H9 (cell line): ENCODE measurements around the gene HMX1. TPM values are rescaled to one million over a fixed set of nuclear protein-coding genes. Genes with fewer than 3 reads are reported as not detected.

Experiments used
- DNase-seq: peaks from one replicate; pipeline ENCODE4 v3.0.0-alpha.2; 2017
- H2AFZ ChIP-seq: one replicate; pipeline ENCODE4 v1.6.1; 2013; ENCODE audit warnings: mild to moderate bottlenecking, low read length, control low read depth, moderate library complexity
- H2AK5ac ChIP-seq: 2 replicates; pipeline ENCODE4 v1.6.1; 2013; ENCODE audit warnings: low read length, control low read depth, mixed read lengths; ENCODE audit not compliant: insufficient read length
- H2BK120ac ChIP-seq: one replicate; pipeline ENCODE4 v1.6.1; 2013; ENCODE audit warnings: low read depth, mild to moderate bottlenecking, low read length, control low read depth, inconsistent platforms; ENCODE audit not compliant: poor library complexity, severe bottlenecking
- H2BK12ac ChIP-seq: 2 replicates; pipeline ENCODE4 v1.6.1; 2013; ENCODE audit warnings: low read length, control low read depth, mixed read lengths, low read depth; ENCODE audit not compliant: insufficient read length
- H2BK15ac ChIP-seq: 2 replicates; pipeline ENCODE4 v1.6.1; 2013; ENCODE audit warnings: low read depth, low read length, control low read depth
- H2BK20ac ChIP-seq: one replicate; pipeline ENCODE4 v1.6.1; 2013; ENCODE audit warnings: low read depth, mild to moderate bottlenecking, low read length, control low read depth, inconsistent platforms; ENCODE audit not compliant: poor library complexity, severe bottlenecking
- H2BK5ac ChIP-seq: 2 replicates; pipeline ENCODE4 v1.6.1; 2013; ENCODE audit warnings: low read length, control low read depth, mixed read lengths; ENCODE audit not compliant: insufficient read length
- H3K14ac ChIP-seq: 2 replicates; pipeline ENCODE4 v1.6.1; 2013; ENCODE audit warnings: low read length, control low read depth; ENCODE audit not compliant: insufficient read depth
- H3K18ac ChIP-seq: 2 replicates; pipeline ENCODE4 v1.6.1; 2013; ENCODE audit warnings: low read depth, mild to moderate bottlenecking, mixed read lengths, low read length, control low read depth; ENCODE audit not compliant: insufficient read length
- H3K23ac ChIP-seq: 2 replicates; pipeline ENCODE4 v1.6.1; 2013; ENCODE audit warnings: low read length, control low read depth, mixed read lengths, low read depth; ENCODE audit not compliant: insufficient read length
- H3K23me2 ChIP-seq: 2 replicates; pipeline ENCODE4 v1.6.1; 2013; ENCODE audit warnings: low read depth, mild to moderate bottlenecking, mixed read lengths, low read length, control low read depth; ENCODE audit not compliant: insufficient read length, poor library complexity, severe bottlenecking
- H3K27ac ChIP-seq: 2 replicates; pipeline ENCODE4 v1.5.1; 2013; ENCODE audit warnings: low read length, control low read depth, mixed read lengths, low read depth; ENCODE audit not compliant: insufficient read length
- H3K27me3 ChIP-seq: 2 replicates; pipeline ENCODE4 v1.6.1; 2013; ENCODE audit warnings: low read length, control low read depth, inconsistent platforms; ENCODE audit not compliant: insufficient read depth
- H3K4ac ChIP-seq: 2 replicates; pipeline ENCODE4 v1.6.1; 2013; ENCODE audit warnings: low read depth, mild to moderate bottlenecking, control low read depth, inconsistent platforms, low read length, moderate library complexity
- H3K4me1 ChIP-seq: 2 replicates; pipeline ENCODE4 v1.6.1; 2013; ENCODE audit warnings: low read length, control low read depth, inconsistent platforms; ENCODE audit not compliant: insufficient read depth
- H3K4me2 ChIP-seq: 2 replicates; pipeline ENCODE4 v1.6.1; 2013; ENCODE audit warnings: low read length, control low read depth, mixed read lengths; ENCODE audit not compliant: insufficient read length, insufficient read depth
- H3K56ac ChIP-seq: 2 replicates; pipeline ENCODE4 v1.6.1; 2013; ENCODE audit warnings: low read depth, mild to moderate bottlenecking, mixed read lengths, low read length, control low read depth; ENCODE audit not compliant: insufficient read length
- H3K79me1 ChIP-seq: 2 replicates; pipeline ENCODE4 v1.6.1; 2013; ENCODE audit warnings: low read depth, mild to moderate bottlenecking, moderate library complexity, low read length, control low read depth, inconsistent platforms; ENCODE audit not compliant: insufficient read depth, poor library complexity, severe bottlenecking
- H3K79me2 ChIP-seq: 2 replicates; pipeline ENCODE4 v1.6.1; 2013; ENCODE audit warnings: low read length, control low read depth, inconsistent platforms; ENCODE audit not compliant: insufficient read depth
- H3K9ac ChIP-seq: 2 replicates; pipeline ENCODE4 v1.6.1; 2013; ENCODE audit warnings: low read length, control low read depth, mixed read lengths; ENCODE audit not compliant: insufficient read length; ENCODE audit errors: extremely low read depth
- H3K9me3 ChIP-seq: one replicate; pipeline ENCODE4 v1.6.1; 2013; ENCODE audit warnings: low read depth, low read length, inconsistent platforms; ENCODE audit not compliant: control insufficient read depth
- H3T11ph ChIP-seq: one replicate; pipeline ENCODE4 v1.6.1; 2013; ENCODE audit warnings: mild to moderate bottlenecking, low read length, control low read depth, inconsistent platforms
- H4K20me1 ChIP-seq: one replicate; pipeline ENCODE4 v1.6.1; 2013; ENCODE audit not compliant: control insufficient read depth, insufficient read length, insufficient read depth
- H4K5ac ChIP-seq: 2 replicates; pipeline ENCODE4 v1.6.1; 2013; ENCODE audit warnings: low read depth, mild to moderate bottlenecking, mixed read lengths, low read length, control low read depth; ENCODE audit not compliant: insufficient read length
- H4K8ac ChIP-seq: replicated peaks from 2 replicates; pipeline ENCODE4 v1.6.1; 2013; ENCODE audit warnings: low read length, control low read depth, mixed read lengths, low read depth; ENCODE audit not compliant: insufficient read length
- H4K91ac ChIP-seq: 2 replicates; pipeline ENCODE4 v1.6.1; 2013; ENCODE audit warnings: low read depth, mild to moderate bottlenecking, moderate library complexity, mixed read lengths, low read length, control low read depth; ENCODE audit not compliant: insufficient read length
- H3K27ac Mint-ChIP-seq, 3 experiments: 2 replicates in 2 of 3; 3 replicates in 1 of 3; pipeline ENCODE4 v1.8.0; 2020 to 2021; ENCODE audit warnings: mixed read lengths in 3 of 3, mild to moderate bottlenecking in 1 of 3, moderate library complexity in 1 of 3
- H3K27me3 Mint-ChIP-seq: 2 replicates; pipeline ENCODE4 v1.8.0; 2021; ENCODE audit warnings: low read depth, mild to moderate bottlenecking, moderate library complexity, mixed read lengths
- H3K36me3 Mint-ChIP-seq, 3 experiments: 2 replicates in 2 of 3; 3 replicates in 1 of 3; pipeline ENCODE4 v1.8.0; 2020 to 2021; ENCODE audit warnings: low read depth in 3 of 3, mixed read lengths in 3 of 3; ENCODE audit not compliant: insufficient read depth in 1 of 3
- H3K4me1 Mint-ChIP-seq, 2 experiments: 2 replicates each; pipeline ENCODE4 v1.8.0; 2020; ENCODE audit warnings: mixed read lengths in 2 of 2
- H3K4me3 Mint-ChIP-seq, 2 experiments: 2 replicates in 1 of 2; 3 replicates in 1 of 2; pipeline ENCODE4 v1.8.0; 2020 to 2021; ENCODE audit warnings: mild to moderate bottlenecking in 2 of 2, mixed read lengths in 2 of 2, moderate library complexity in 1 of 2
- H3K9me3 Mint-ChIP-seq, 2 experiments: 2 replicates in 1 of 2; 3 replicates in 1 of 2; pipeline ENCODE4 v1.8.0; 2020; ENCODE audit warnings: mild to moderate bottlenecking in 2 of 2, mixed read lengths in 2 of 2, moderate library complexity in 1 of 2
- WGBS: extraction: QIAGEN DNeasy Blood & Tissue Kit; methylation state at CpG from one replicate; pipeline ENCODE4 v1.1.7; 2013; ENCODE audit warnings: missing lambda C conversion rate, low lambda C conversion rate, mixed read lengths; ENCODE audit not compliant: insufficient read length; ENCODE audit errors: extremely low coverage; 5-methylcytosine and 5-hydroxymethylcytosine counted together
- total RNA-seq: library from RNA; stranded (reverse); gene quantifications from 2 replicates; pipeline ENCODE4 v1.2.1, GENCODE V29; 2021
- TF ChIP-seq, protein P1 (sequence below): fragments of 200-600 bp; sonication (generic); conservative IDR thresholded peaks from 3 replicates; pipeline ENCODE4 v1.8.0; 2021; ENCODE audit warnings: antibody characterized with exemption, mild to moderate bottlenecking

The HMX1 gene
- total RNA-seq, 1 experiment from 2014 or later = 0.26 TPM

- no peak overlapping the region for H3K4me3 Mint-ChIP-seq
- no peak overlapping the region for H3K18ac ChIP-seq
- TF ChIP-seq, protein P1, sequence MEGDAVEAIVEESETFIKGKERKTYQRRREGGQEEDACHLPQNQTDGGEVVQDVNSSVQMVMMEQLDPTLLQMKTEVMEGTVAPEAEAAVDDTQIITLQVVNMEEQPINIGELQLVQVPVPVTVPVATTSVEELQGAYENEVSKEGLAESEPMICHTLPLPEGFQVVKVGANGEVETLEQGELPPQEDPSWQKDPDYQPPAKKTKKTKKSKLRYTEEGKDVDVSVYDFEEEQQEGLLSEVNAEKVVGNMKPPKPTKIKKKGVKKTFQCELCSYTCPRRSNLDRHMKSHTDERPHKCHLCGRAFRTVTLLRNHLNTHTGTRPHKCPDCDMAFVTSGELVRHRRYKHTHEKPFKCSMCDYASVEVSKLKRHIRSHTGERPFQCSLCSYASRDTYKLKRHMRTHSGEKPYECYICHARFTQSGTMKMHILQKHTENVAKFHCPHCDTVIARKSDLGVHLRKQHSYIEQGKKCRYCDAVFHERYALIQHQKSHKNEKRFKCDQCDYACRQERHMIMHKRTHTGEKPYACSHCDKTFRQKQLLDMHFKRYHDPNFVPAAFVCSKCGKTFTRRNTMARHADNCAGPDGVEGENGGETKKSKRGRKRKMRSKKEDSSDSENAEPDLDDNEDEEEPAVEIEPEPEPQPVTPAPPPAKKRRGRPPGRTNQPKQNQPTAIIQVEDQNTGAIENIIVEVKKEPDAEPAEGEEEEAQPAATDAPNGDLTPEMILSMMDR = no peak
- H3K27me3 Mint-ChIP-seq = peaks cover 31% of the 10 kb centered on the region
- no peaks in the 10 kb centered on the region for H3K27me3 ChIP-seq
- no peak overlapping the region for H2BK20ac ChIP-seq
- H4K8ac ChIP-seq = no peak overlapping the region
- no peak overlapping the region for H2AK5ac ChIP-seq
- H3K4me1 ChIP-seq = no peaks in the 10 kb centered on the region
- no peaks in the 10 kb centered on the region for H3K79me2 ChIP-seq
- H3K36me3 Mint-ChIP-seq = no peaks in the 10 kb centered on the region
- H3K56ac ChIP-seq = no peak overlapping the region
- WGBS = no CpG with 5 or more reads among the region's 6 CpGs
- H2BK5ac ChIP-seq = no peak overlapping the region
- no peaks in the 10 kb centered on the region for H3K4me1 Mint-ChIP-seq
- peaks cover 3% of the 10 kb centered on the region for H4K20me1 ChIP-seq
- no peak overlapping the region for H3K23ac ChIP-seq
- no peak for DNase-seq
- no peak overlapping the region for H4K5ac ChIP-seq
- H3K23me2 ChIP-seq = no peaks in the 10 kb centered on the region
- H2BK15ac ChIP-seq = no peak overlapping the region
- no peak overlapping the region for H3K9ac ChIP-seq
- H4K91ac ChIP-seq = no peak overlapping the region
- H3K4ac ChIP-seq = no peak overlapping the region
- H3K14ac ChIP-seq = no peak overlapping the region
- no peaks in the 10 kb centered on the region for H3K9me3 Mint-ChIP-seq
- H2BK12ac ChIP-seq = no peak overlapping the region
- H3T11ph ChIP-seq = no peak overlapping the region
- H3K27ac Mint-ChIP-seq = no peak overlapping the region; a peak in 1 of 7 replicates
- H2BK120ac ChIP-seq = no peak overlapping the region
- no peak overlapping the region for H2AFZ ChIP-seq
- no peaks in the 10 kb centered on the region for H3K9me3 ChIP-seq
- H3K4me2 ChIP-seq = no peak overlapping the region
- H3K27ac ChIP-seq = no peak overlapping the region
- H3K79me1 ChIP-seq = no peaks in the 10 kb centered on the region
Observed at GRCh38 chr4:8912506-8912905, 40.9 kb upstream of the HMX1 start.
